HG03064 (cell line): ENCODE measurements around the gene TBC1D3K.
"Not testable (repeated sequence)": the region's sequence is repeated elsewhere in the genome, so short reads cannot be mapped to it uniquely, and the experiment has no call there.

ENCODE experiments used
- ATAC-seq: cut with Tn5 transposase; IDR thresholded peaks from one replicate; pipeline ENCODE4 v1.9.1; 2021; ENCODE audit warnings: low read depth; ENCODE audit not compliant: unreplicated experiment

Gene TBC1D3K

GRCh38 chr17:37924115-37924514, at the start of gene TBC1D3K:
TBC1D3K (plus strand) TSS chr17:37924415; CDS start chr17:37926000, 1,585 bp downstream.
- not testable (repeated sequence) for ATAC-seq

- no peak for ATAC-seq
Measured at GRCh38 chr17:37884516-37884915, 39.7 kb upstream of the TBC1D3K start.

- no peak for ATAC-seq
Measured at GRCh38 chr17:37885136-37885535, 39.1 kb upstream of the TBC1D3K start.

- no peak for ATAC-seq
Measured at GRCh38 chr17:37888881-37889280, 35.3 kb upstream of the TBC1D3K start.

GRCh38 chr17:37896961-37897360, 27.3 kb upstream of the TBC1D3K start:
- ATAC-seq, result not testable (repeated sequence)
